GM12872 (cell line): Measurements from ENCODE around the gene CELF1.
A peak's percentile ranks its signal among the peaks of the same experiment; 100 is the strongest.

Experiments used
- CTCF ChIP-seq: IDR thresholded peaks from 3 replicates; pipeline ENCODE4 v1.5.1; 2011; ENCODE audit warnings: low read depth, mild to moderate bottlenecking, low read length, moderate library complexity; ENCODE audit not compliant: insufficient read depth

CELF1 gene

GRCh38 chr11:47552566-47553405 lies at the start of gene CELF1:
Gene CELF1 (minus strand): TSS chr11:47553132. CDS start chr11:47499523, 53,609 bp downstream.
- peak; percentile 82 for TF ChIP-seq CTCF

GRCh38 chr11:47599902-47600301 lies 47.0 kb upstream of the CELF1 start:
- TF ChIP-seq CTCF = no peak

- no peak for TF ChIP-seq CTCF
Measured at GRCh38 chr11:47595967-47596366, 43.0 kb upstream of the CELF1 start.

- no peak for TF ChIP-seq CTCF
Measured at GRCh38 chr11:47595029-47595428, 42.1 kb upstream of the CELF1 start.

GRCh38 chr11:47593934-47594855 lies 41.3 kb upstream of the CELF1 start, which contains the start of gene C1QTNF4:
Gene C1QTNF4 (minus strand): TSS chr11:47594411. CDS start chr11:47590810, 3,601 bp downstream.
- TF ChIP-seq CTCF = no peak

GRCh38 chr11:47593492-47593933 lies 40.6 kb upstream of the CELF1 start:
- no peak for TF ChIP-seq CTCF

GRCh38 chr11:47592970-47593369 lies 40.0 kb upstream of the CELF1 start:
- no peak for TF ChIP-seq CTCF
